ENCODE results near the gene C12orf42.

Gene C12orf42

GRCh38 chr12:103350116-103350515 lies 145.7 kb downstream of the C12orf42 start:
- DNase-seq (ENCODE audit: extremely low read depth in 1 of 2, low read depth in 1 of 2): no peak

- DNase-seq (ENCODE audit: extremely low read depth in 1 of 2, low read depth in 1 of 2): no peak
Observed at GRCh38 chr12:103348935-103349334, 146.8 kb downstream of the C12orf42 start.

GRCh38 chr12:103336940-103337339 lies 158.8 kb downstream of the C12orf42 start:
- no peak for DNase-seq (ENCODE audit: extremely low read depth in 1 of 2, low read depth in 1 of 2)

GRCh38 chr12:103334466-103334865 lies 161.3 kb downstream of the C12orf42 start:
- no peak for DNase-seq (ENCODE audit: extremely low read depth in 1 of 2, low read depth in 1 of 2)

- DNase-seq (ENCODE audit: extremely low read depth in 1 of 2, low read depth in 1 of 2): no peak
Observed at GRCh38 chr12:103333676-103334075, 162.1 kb downstream of the C12orf42 start.

GRCh38 chr12:103331643-103332042 lies 164.1 kb downstream of the C12orf42 start:
- DNase-seq (ENCODE audit: extremely low read depth in 1 of 2, low read depth in 1 of 2): no peak

GRCh38 chr12:103330672-103331071 lies 165.1 kb downstream of the C12orf42 start:
- DNase-seq (ENCODE audit: extremely low read depth in 1 of 2, low read depth in 1 of 2): no peak

GRCh38 chr12:103327676-103328075 lies 168.1 kb downstream of the C12orf42 start:
- DNase-seq (ENCODE audit: extremely low read depth in 1 of 2, low read depth in 1 of 2): no peak

GRCh38 chr12:103326190-103326589 lies 169.6 kb downstream of the C12orf42 start:
- no peak for DNase-seq (ENCODE audit: extremely low read depth in 1 of 2, low read depth in 1 of 2)

GRCh38 chr12:103318566-103318965 lies 177.2 kb downstream of the C12orf42 start:
- no peak for DNase-seq (ENCODE audit: extremely low read depth in 1 of 2, low read depth in 1 of 2)

GRCh38 chr12:103317220-103317619 lies 178.5 kb downstream of the C12orf42 start:
- no peak for DNase-seq (ENCODE audit: extremely low read depth in 1 of 2, low read depth in 1 of 2)

GRCh38 chr12:103314786-103315185 lies 181.0 kb downstream of the C12orf42 start:
- DNase-seq (ENCODE audit: extremely low read depth in 1 of 2, low read depth in 1 of 2): no peak

GRCh38 chr12:103313894-103314293 lies 181.9 kb downstream of the C12orf42 start:
- no peak for DNase-seq (ENCODE audit: extremely low read depth in 1 of 2, low read depth in 1 of 2)

- DNase-seq (ENCODE audit: extremely low read depth in 1 of 2, low read depth in 1 of 2): no peak
Observed at GRCh38 chr12:103312742-103313354, 182.9 kb downstream of the C12orf42 start.

- DNase-seq (ENCODE audit: extremely low read depth in 1 of 2, low read depth in 1 of 2): no peak
Observed at GRCh38 chr12:103310546-103311270, 185.1 kb downstream of the C12orf42 start.

GRCh38 chr12:103308396-103308795 lies 187.4 kb downstream of the C12orf42 start:
- no peak for DNase-seq (ENCODE audit: extremely low read depth in 1 of 2, low read depth in 1 of 2)

GRCh38 chr12:103303484-103303883 lies 192.3 kb downstream of the C12orf42 start:
- no peak for DNase-seq (ENCODE audit: extremely low read depth in 1 of 2, low read depth in 1 of 2)

- DNase-seq (ENCODE audit: extremely low read depth in 1 of 2, low read depth in 1 of 2): no peak
Observed at GRCh38 chr12:103301642-103302591, 193.9 kb downstream of the C12orf42 start.

- DNase-seq (ENCODE audit: extremely low read depth in 1 of 2, low read depth in 1 of 2): no peak
Observed at GRCh38 chr12:103288016-103288415, 207.8 kb downstream of the C12orf42 start.

- no peak for DNase-seq (ENCODE audit: extremely low read depth in 1 of 2, low read depth in 1 of 2)
Observed at GRCh38 chr12:103282124-103282523, 213.6 kb downstream of the C12orf42 start.

GRCh38 chr12:103279444-103279843 lies 216.3 kb downstream of the C12orf42 start:
- no peak for DNase-seq (ENCODE audit: extremely low read depth in 1 of 2, low read depth in 1 of 2)

All from activated CD8-positive, alpha-beta memory T cell treated with anti-CD3 and anti-CD28 coated beads for 1 hour (primary cell).